Measurements from ENCODE around the gene WRAP73. TPM values are rescaled to one million over a fixed set of nuclear protein-coding genes. Genes with fewer than 3 reads are reported as not detected.

The WRAP73 gene
- total RNA-seq, 1 experiment from 2014 or later: 41.2 TPM

- H3K4me1 ChIP-seq (ENCODE audit: insufficient read depth, low read length, poor library complexity, severe bottlenecking): peaks cover 6% of the 10 kb centered on the region
- no peaks in the 10 kb centered on the region for H3K27me3 ChIP-seq (replicated peaks; ENCODE audit: insufficient read depth, low read depth, low read length, poor library complexity)
- no peak for DNase-seq (ENCODE audit: low spot score)
- CTCF ChIA-PET: no interaction called here
- TF ChIP-seq CTCF (conservative IDR thresholded peaks at IDR 0.05; ENCODE audit: low read depth, low read length): no peak
- TF ChIP-seq EZH2 (IDR thresholded peaks at IDR 0.05; ENCODE audit: borderline replicate concordance, low read depth, low read length, poor library complexity, severe bottlenecking): no peak
- POLR2A ChIA-PET (ENCODE audit: low non-redundant PET): no interaction called here
- H3K9me3 ChIP-seq (ENCODE audit: low read depth, low read length, poor library complexity, severe bottlenecking): no peaks in the 10 kb centered on the region
- no TSS peak for BruUV-seq (replicated peaks)
- H3K36me3 ChIP-seq (ENCODE audit: insufficient read depth, low read length, poor library complexity, severe bottlenecking): no peaks in the 10 kb centered on the region
- intact Hi-C loops (cut with micrococcal nuclease; ENCODE audit: unreplicated experiment): no loop called here
- H3K27ac ChIP-seq (ENCODE audit: low read depth, low read length, poor library complexity, severe bottlenecking): no peak overlapping the region
- H3K4me3 ChIP-seq (ENCODE audit: low read depth, low read length, poor library complexity, severe bottlenecking): no peak overlapping the region
Measured at GRCh38 chr1:3590139-3590763, 59.7 kb downstream of the WRAP73 start.

GRCh38 chr1:3588395-3588794 lies 61.5 kb downstream of the WRAP73 start:
- peaks cover 6% of the 10 kb centered on the region for H3K9me3 ChIP-seq (ENCODE audit: low read depth, low read length, poor library complexity, severe bottlenecking)
- no peaks in the 10 kb centered on the region for H3K36me3 ChIP-seq (ENCODE audit: insufficient read depth, low read length, poor library complexity, severe bottlenecking)
- DNase-seq (ENCODE audit: low spot score): no peak
- no peak overlapping the region for H3K4me3 ChIP-seq (ENCODE audit: low read depth, low read length, poor library complexity, severe bottlenecking)
- no peak for TF ChIP-seq CTCF (conservative IDR thresholded peaks at IDR 0.05; ENCODE audit: low read depth, low read length)
- no peak for TF ChIP-seq EZH2 (IDR thresholded peaks at IDR 0.05; ENCODE audit: borderline replicate concordance, low read depth, low read length, poor library complexity, severe bottlenecking)
- no peak overlapping the region for H3K27ac ChIP-seq (ENCODE audit: low read depth, low read length, poor library complexity, severe bottlenecking)
- BruUV-seq (replicated peaks): no TSS peak
- H3K4me1 ChIP-seq (ENCODE audit: insufficient read depth, low read length, poor library complexity, severe bottlenecking): peaks cover 1% of the 10 kb centered on the region
- no peaks in the 10 kb centered on the region for H3K27me3 ChIP-seq (replicated peaks; ENCODE audit: insufficient read depth, low read depth, low read length, poor library complexity)
- intact Hi-C loops (cut with micrococcal nuclease; ENCODE audit: unreplicated experiment): no loop called here
- CTCF ChIA-PET: no interaction called here
- POLR2A ChIA-PET (ENCODE audit: low non-redundant PET): no interaction called here

GRCh38 chr1:3586986-3587759 lies 62.7 kb downstream of the WRAP73 start:
- ChIA-PET CTCF (no interaction called here), POLR2A (ENCODE audit: low non-redundant PET) (no interaction called here)
- Histone ChIP-seq H3K4me3 (ENCODE audit: low read depth, low read length, poor library complexity, severe bottlenecking) (no peak overlapping the region), H3K27me3 (replicated peaks; ENCODE audit: insufficient read depth, low read depth, low read length, poor library complexity) (no peaks in the 10 kb centered on the region), H3K4me1 (ENCODE audit: insufficient read depth, low read length, poor library complexity, severe bottlenecking) (no peaks in the 10 kb centered on the region), H3K9me3 (ENCODE audit: low read depth, low read length, poor library complexity, severe bottlenecking) (peaks cover 6% of the 10 kb centered on the region), H3K36me3 (ENCODE audit: insufficient read depth, low read length, poor library complexity, severe bottlenecking) (no peaks in the 10 kb centered on the region), H3K27ac (ENCODE audit: low read depth, low read length, poor library complexity, severe bottlenecking) (no peak overlapping the region)
- intact Hi-C loops (cut with micrococcal nuclease; ENCODE audit: unreplicated experiment): no loop called here
- DNase-seq (ENCODE audit: low spot score): no peak
- TF ChIP-seq EZH2 (IDR thresholded peaks at IDR 0.05; ENCODE audit: borderline replicate concordance, low read depth, low read length, poor library complexity, severe bottlenecking) (no peak), CTCF (conservative IDR thresholded peaks at IDR 0.05; ENCODE audit: low read depth, low read length) (no peak)
- no TSS peak for BruUV-seq (replicated peaks)
